ENCODE measurements around the gene MUC2. TPM values are rescaled to one million over a fixed set of nuclear protein-coding genes. Genes with fewer than 3 reads are reported as not detected.

The MUC2 gene
- total and polyA plus RNA-seq, 10 of the 15 experiments (the other 5 are each of a cell fraction or from before 2014, with no cell fraction given): 0.23 TPM; not detected in 9

DNA sequence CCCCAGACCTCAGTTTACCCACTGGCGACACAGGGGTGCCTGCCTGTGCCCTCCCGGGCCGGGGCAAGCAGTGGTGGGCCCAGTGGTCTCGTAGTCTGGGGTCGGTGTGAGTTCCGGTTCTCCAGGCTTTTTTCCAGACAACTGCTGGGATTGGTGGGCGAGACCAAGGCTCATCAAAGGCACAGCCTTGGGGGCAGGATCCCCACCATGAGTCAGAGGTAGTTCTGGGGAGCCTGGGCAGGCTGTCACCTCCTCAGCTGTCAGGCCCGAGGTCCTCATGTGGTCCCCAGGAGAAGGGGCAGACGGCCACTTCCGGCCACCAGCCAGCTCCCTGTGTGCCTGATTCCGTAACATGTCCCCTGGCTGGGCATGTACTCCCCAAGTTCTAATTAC lies 827 bp upstream of the MUC2 start:
- intact Hi-C loops (cut with micrococcal nuclease; ENCODE audit: unreplicated experiment): no loop called here
- Histone ChIP-seq H2AFZ (ENCODE audit: control insufficient read depth, low read depth, low read length) (no peak overlapping the region), H3K36me3 (ENCODE audit: control insufficient read depth in 2 of 2, insufficient read depth in 2 of 2, low read length in 1 of 2) (no peaks in the 10 kb centered on the region), H3K4me1 (ENCODE audit: control insufficient read depth, insufficient read depth, low read length) (no peaks in the 10 kb centered on the region), H3K4me2 (ENCODE audit: control insufficient read depth, insufficient read depth) (no peak overlapping the region), H3K9ac (ENCODE audit: control insufficient read depth, insufficient read depth, low read length) (no peak overlapping the region), H3K27ac (ENCODE audit: control insufficient read depth, insufficient read depth) (no peak overlapping the region), H3K27me3 (replicated peaks in 1 of 2; ENCODE audit: control insufficient read depth in 2 of 2, insufficient read depth in 2 of 2, low read length in 1 of 2) (no peaks in the 10 kb centered on the region), H4K20me1 (ENCODE audit: control insufficient read depth, insufficient read depth) (no peaks in the 10 kb centered on the region), H3K4me3 (no peak overlapping the region), H3K9me3 (replicated peaks; ENCODE audit: control insufficient read depth, insufficient read depth, low read length) (no peaks in the 10 kb centered on the region; the same call in 2 of the 3 replicates), H3K79me2 (ENCODE audit: control insufficient read depth, insufficient read depth, low read length) (no peaks in the 10 kb centered on the region)
- POLR2A ChIA-PET: no interaction called here
- CTCF ChIA-PET: interaction anchor here (0.6 kb wide), 1 partner anchor 1027 kb away, joined by 3 read pairs; no protein-coding TSS in a partner anchor
- in situ Hi-C loops (cut with MboI): no loop called here
- BruUV-seq (replicated peaks): no TSS peak
- no peak for TF ChIP-seq MTA3 (IDR thresholded peaks at IDR 0.05; ENCODE audit: borderline replicate concordance, low read length)
- TF ChIP-seq, protein P1, sequence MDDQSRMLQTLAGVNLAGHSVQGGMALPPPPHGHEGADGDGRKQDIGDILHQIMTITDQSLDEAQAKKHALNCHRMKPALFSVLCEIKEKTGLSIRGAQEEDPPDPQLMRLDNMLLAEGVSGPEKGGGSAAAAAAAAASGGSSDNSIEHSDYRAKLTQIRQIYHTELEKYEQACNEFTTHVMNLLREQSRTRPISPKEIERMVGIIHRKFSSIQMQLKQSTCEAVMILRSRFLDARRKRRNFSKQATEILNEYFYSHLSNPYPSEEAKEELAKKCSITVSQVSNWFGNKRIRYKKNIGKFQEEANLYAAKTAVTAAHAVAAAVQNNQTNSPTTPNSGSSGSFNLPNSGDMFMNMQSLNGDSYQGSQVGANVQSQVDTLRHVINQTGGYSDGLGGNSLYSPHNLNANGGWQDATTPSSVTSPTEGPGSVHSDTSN (IDR thresholded peaks at IDR 0.05; ENCODE audit: insufficient replicate concordance, low read depth, low read length): no peak
- RAD21 ChIA-PET (ENCODE audit: unreplicated experiment): no interaction called here
- no peak for FAIRE-seq
- WGBS (ENCODE audit: insufficient coverage, insufficient replicate concordance, low lambda C conversion rate, missing lambda C conversion rate): 37% methylated on average over 11 of the region's 11 CpGs
- SMC1A ChIA-PET (ENCODE audit: uncharacterized antibody, unreplicated experiment): no interaction called here
- DNase-seq (ENCODE audit: low read depth, low spot score): no peak
- ATAC-seq: no peak

DNA sequence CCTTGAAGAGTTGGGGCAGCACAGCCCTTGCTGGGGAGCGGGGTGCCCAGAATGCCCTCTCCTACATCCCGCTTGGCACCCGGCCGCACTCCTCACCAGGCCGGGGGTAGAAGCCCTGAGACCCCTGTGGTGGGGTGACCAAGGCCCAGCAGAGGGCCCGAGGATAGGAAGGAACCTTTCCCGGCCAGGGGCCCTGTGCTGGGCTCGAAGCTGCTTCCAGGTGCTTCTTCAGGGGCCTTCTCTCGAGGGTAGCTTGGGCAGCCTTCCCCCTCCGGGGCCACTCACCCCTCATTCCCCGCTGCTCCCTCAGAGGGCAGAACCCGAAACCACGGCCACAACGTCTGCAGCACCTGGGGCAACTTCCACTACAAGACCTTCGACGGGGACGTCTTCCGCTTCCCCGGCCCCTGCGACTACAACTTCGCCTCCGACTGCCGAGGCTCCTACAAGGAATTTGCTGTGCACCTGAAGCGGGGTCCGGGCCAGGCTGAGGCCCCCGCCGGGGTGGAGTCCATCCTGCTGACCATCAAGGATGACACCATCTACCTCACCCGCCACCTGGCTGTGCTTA lies 752 bp downstream of the MUC2 start:
- WGBS (ENCODE audit: insufficient coverage, insufficient replicate concordance, low lambda C conversion rate, missing lambda C conversion rate): 55% methylated on average over 28 of the region's 28 CpGs
- no peak for ATAC-seq
- TF ChIP-seq ATF7 (IDR thresholded peaks at IDR 0.05; ENCODE audit: low read depth) (no peak), TAF1 (IDR thresholded peaks at IDR 0.05; ENCODE audit: borderline replicate concordance, low read depth, low read length) (no peak), RAD21 (IDR thresholded peaks at IDR 0.05; ENCODE audit: insufficient read depth, low read depth, low read length) (no peak), WRNIP1 (IDR thresholded peaks at IDR 0.05; ENCODE audit: borderline replicate concordance, low read depth, low read length) (no peak), RCOR1 (conservative IDR thresholded peaks at IDR 0.05; ENCODE audit: low read depth, low read length) (no peak), ZSCAN29 (IDR thresholded peaks at IDR 0.05) (no peak), MTA3 (IDR thresholded peaks at IDR 0.05; ENCODE audit: borderline replicate concordance, low read length) (no peak), PAX8 (IDR thresholded peaks at IDR 0.05) (no peak), GATAD2B (conservative IDR thresholded peaks at IDR 0.05; ENCODE audit: low read depth) (no peak), TBL1XR1 (IDR thresholded peaks at IDR 0.05; ENCODE audit: low read depth, low read length) (no peak)

More for the DNA sequence above, 752 bp downstream of the MUC2 start:
- Histone ChIP-seq H4K20me1 (ENCODE audit: control insufficient read depth, insufficient read depth) (no peaks in the 10 kb centered on the region), H3K9ac (ENCODE audit: control insufficient read depth, insufficient read depth, low read length) (no peak overlapping the region), H3K27me3 (replicated peaks in 1 of 2; ENCODE audit: control insufficient read depth in 2 of 2, insufficient read depth in 2 of 2, low read length in 1 of 2) (no peaks in the 10 kb centered on the region), H3K79me2 (ENCODE audit: control insufficient read depth, insufficient read depth, low read length) (no peaks in the 10 kb centered on the region), H3K27ac (ENCODE audit: control insufficient read depth, insufficient read depth) (no peak overlapping the region), H3K4me1 (ENCODE audit: control insufficient read depth, insufficient read depth, low read length) (no peaks in the 10 kb centered on the region), H3K9me3 (replicated peaks; ENCODE audit: control insufficient read depth, insufficient read depth, low read length) (no peaks in the 10 kb centered on the region; the same call in 2 of the 3 replicates), H3K4me2 (ENCODE audit: control insufficient read depth, insufficient read depth) (no peak overlapping the region), H3K36me3 (ENCODE audit: control insufficient read depth in 2 of 2, insufficient read depth in 2 of 2, low read length in 1 of 2) (no peaks in the 10 kb centered on the region), H3K4me3 (no peak overlapping the region), H2AFZ (ENCODE audit: control insufficient read depth, low read depth, low read length) (no peak overlapping the region)
- FAIRE-seq: no peak
- POLR2A ChIA-PET: no interaction called here
- RAD21 ChIA-PET (ENCODE audit: unreplicated experiment): no interaction called here
- no TSS peak for BruUV-seq (replicated peaks)
- SMC1A ChIA-PET (ENCODE audit: uncharacterized antibody, unreplicated experiment): no interaction called here
- intact Hi-C loops (cut with micrococcal nuclease; ENCODE audit: unreplicated experiment) (no loop called here), in situ Hi-C loops (cut with MboI) (no loop called here)
- no peak for DNase-seq (ENCODE audit: low read depth, low spot score)
- CTCF ChIA-PET: no interaction called here
